Activated CD8-positive, alpha-beta T cell treated with anti-CD3 and anti-CD28 coated beads for 36 hours (primary cell): ENCODE data around the gene FXYD1. TPM values are rescaled to one million over a fixed set of nuclear protein-coding genes. Genes with fewer than 3 reads are reported as not detected.
A peak's percentile ranks its signal among the peaks of the same experiment; 100 is the strongest.

ENCODE experiments used
- ATAC-seq: fragments of 200-7000 bp; cut with Tn5 transposase; one replicate; pipeline ENCODE4 v1.10.0; 2021; ENCODE audit warnings: mild to moderate bottlenecking, moderate library complexity
- CTCF ChIA-PET: fragments of 350-600 bp; sonication (Branson Sonifier 250); formaldehyde crosslinking; loops from one replicate; lab custom pipeline; 2021; ENCODE audit warnings: antibody characterized with exemption; lab: Charles Lee
- POLR2A ChIA-PET: fragments of 350-600 bp; sonication (Branson Sonifier 250); formaldehyde crosslinking; loops from one replicate; lab custom pipeline; 2021; ENCODE audit warnings: antibody characterized with exemption; lab: Charles Lee
- DNase-seq: peaks from one replicate; pipeline ENCODE4 v3.0.0-alpha.2; 2020
- H3K27ac Mint-ChIP-seq: one replicate; pipeline ENCODE4 v1.8.0; 2021; ENCODE audit warnings: mild to moderate bottlenecking, mixed read lengths
- H3K27me3 Mint-ChIP-seq: one replicate; pipeline ENCODE4 v1.8.0; 2021; ENCODE audit warnings: mixed read lengths
- H3K36me3 Mint-ChIP-seq: one replicate; pipeline ENCODE4 v1.8.0; 2021; ENCODE audit warnings: low read depth, mixed read lengths
- H3K4me1 Mint-ChIP-seq: one replicate; pipeline ENCODE4 v1.8.0; 2021; ENCODE audit warnings: low read depth, mixed read lengths
- H3K4me3 Mint-ChIP-seq: one replicate; pipeline ENCODE4 v1.8.0; 2021; ENCODE audit warnings: mild to moderate bottlenecking, moderate library complexity, mixed read lengths
- H3K9me3 Mint-ChIP-seq: one replicate; pipeline ENCODE4 v1.8.0; 2021; ENCODE audit warnings: mixed read lengths
- CTCF ChIP-seq: fragments of 200-600 bp; IDR thresholded peaks from one replicate; pipeline ENCODE4 v1.8.0; 2022; ENCODE audit warnings: antibody characterized with exemption, mild to moderate bottlenecking
- intact Hi-C: fragments of 100-400 bp; cut with micrococcal nuclease; formaldehyde crosslinking; loops from one replicate; pipeline ENCODE4 v1.10.0; 2022
- total RNA-seq, 2 experiments: library from RNA; stranded (reverse); gene quantifications; one replicate each; pipeline ENCODE4 v1.2.3, GENCODE V29; 2021

FXYD1 gene
- total RNA-seq, 2 experiments from 2014 or later = 1.9 TPM; not detected in 1

GRCh38 chr19:35133826-35134225, 4.8 kb upstream of the FXYD1 start:
- no peak for ATAC-seq
- intact Hi-C loops = loop anchor here (2.0 kb wide), 1 partner anchor 67 kb away; no protein-coding TSS in a partner anchor

GRCh38 chr19:35134601-35135242, 3.9 kb upstream of the FXYD1 start, which contains the start of gene LGI4:
Gene LGI4, minus strand, starts transcription at chr19:35135059. Its CDS starts 379 bp downstream, at chr19:35134680.
- intact Hi-C loops = loop anchor here (2.0 kb wide), 1 partner anchor 68 kb away; no protein-coding TSS in a partner anchor
- DNase-seq = no peak
- peaks cover 4% of the 10 kb centered on the region for H3K4me1 Mint-ChIP-seq
- no peak for ATAC-seq
- ChIA-PET POLR2A (no interaction called here), CTCF (interaction anchor here (0.9 to 3.7 kb wide), 9 partner anchors 7 to 130 kb away, joined by 3 to 42 read pairs (median 5); no protein-coding TSS in a partner anchor)
- H3K4me3 Mint-ChIP-seq = no peak within 1 kb of the TSS
- no peak for TF ChIP-seq CTCF
- H3K27ac Mint-ChIP-seq = no peak within 1 kb of the TSS
- H3K36me3 Mint-ChIP-seq = no peaks in the 10 kb centered on the region
- H3K27me3 Mint-ChIP-seq = no peaks in the 10 kb centered on the region
- H3K9me3 Mint-ChIP-seq = no peaks in the 10 kb centered on the region

More at GRCh38 chr19:35133826-35134225, 4.8 kb upstream of the FXYD1 start:
- no peak for TF ChIP-seq CTCF
- no peak for DNase-seq
- POLR2A ChIA-PET = no interaction called here
- no peaks in the 10 kb centered on the region for H3K27me3 Mint-ChIP-seq
- no peak overlapping the region for H3K27ac Mint-ChIP-seq
- peaks cover 4% of the 10 kb centered on the region for H3K4me1 Mint-ChIP-seq
- H3K9me3 Mint-ChIP-seq = no peaks in the 10 kb centered on the region
- no peak overlapping the region for H3K4me3 Mint-ChIP-seq
- CTCF ChIA-PET = interaction anchor here (1.4 to 3.7 kb wide), 3 partner anchors 19 to 88 kb away, joined by 3 to 42 read pairs (median 5); no protein-coding TSS in a partner anchor
- H3K36me3 Mint-ChIP-seq = no peaks in the 10 kb centered on the region

GRCh38 chr19:35135389-35135909, 3.2 kb upstream of the FXYD1 start:
- Mint-ChIP-seq H3K27ac (no peak overlapping the region), H3K4me1 (peaks cover 4% of the 10 kb centered on the region), H3K4me3 (no peak overlapping the region), H3K9me3 (no peaks in the 10 kb centered on the region), H3K36me3 (no peaks in the 10 kb centered on the region), H3K27me3 (no peaks in the 10 kb centered on the region)
- DNase-seq (peak; percentile 81), ATAC-seq (peak; percentile 96)
- intact Hi-C loops = loop anchor here (2.0 kb wide), 1 partner anchor 69 kb away; no protein-coding TSS in a partner anchor
- ChIA-PET CTCF (interaction anchor here (0.7 to 3.7 kb wide), 20 partner anchors 8 to 129 kb away, joined by 3 to 42 read pairs (median 4); partner anchors contain the start of gene FXYD5), POLR2A (interaction anchor here (0.6 to 1.1 kb wide), 2 partner anchors 69 to 102 kb away, joined by 3 to 4 read pairs; no protein-coding TSS in a partner anchor)
- peak; percentile 75 for TF ChIP-seq CTCF

- ATAC-seq = no peak
- POLR2A ChIA-PET = interaction anchor here (0.6 to 1.1 kb wide), 3 partner anchors 10 to 101 kb away, joined by 3 to 4 read pairs (median 3); no protein-coding TSS in a partner anchor
- no peak overlapping the region for H3K27ac Mint-ChIP-seq
These were observed 2.4 kb upstream of the FXYD1 start for GRCh38 chr19:35136231-35136630.

More at GRCh38 chr19:35136231-35136630, 2.4 kb upstream of the FXYD1 start:
- Mint-ChIP-seq H3K36me3 (no peaks in the 10 kb centered on the region), H3K4me1 (peaks cover 8% of the 10 kb centered on the region), H3K4me3 (no peak overlapping the region), H3K27me3 (no peaks in the 10 kb centered on the region), H3K9me3 (no peaks in the 10 kb centered on the region)
- CTCF ChIA-PET = interaction anchor here (0.7 to 3.7 kb wide), 22 partner anchors 9 to 106 kb away, joined by 3 to 42 read pairs (median 4); partner anchors contain the start of gene FXYD5
- intact Hi-C loops = no loop called here
- TF ChIP-seq CTCF = no peak
- no peak for DNase-seq
